Stimulated activated CD4-positive, alpha-beta T cell treated with anti-CD3 and anti-CD28 coated beads, Interleukin-15, amount 100 ng/mL, for 24 hours (primary cell): ENCODE results near the gene PCDHGB6.
A peak's percentile ranks its signal among the peaks of the same experiment; 100 is the strongest.
"Not testable (repeated sequence)": the region's sequence is repeated elsewhere in the genome, so short reads cannot be mapped to it uniquely, and the experiment has no call there.

Experiments used
- DNase-seq: peaks from one replicate; pipeline ENCODE4 v3.0.0-alpha.2; 2020

Gene PCDHGB6

GRCh38 chr5:141419074-141419880 lies 11.5 kb downstream of the PCDHGB6 start:
- DNase-seq = no peak

GRCh38 chr5:141420855-141421488 lies 13.2 kb downstream of the PCDHGB6 start, which contains the start of gene PCDHGA11:
PCDHGA11 (plus strand) TSS chr5:141421051; CDS start chr5:141421228, 177 bp downstream.
- DNase-seq = peak; percentile 69

- no peak for DNase-seq
These were observed 13.7 kb downstream of the PCDHGB6 start for GRCh38 chr5:141421489-141421855.

- DNase-seq = no peak
These were observed 15.0 kb downstream of the PCDHGB6 start for GRCh38 chr5:141422742-141423291.

DNA sequence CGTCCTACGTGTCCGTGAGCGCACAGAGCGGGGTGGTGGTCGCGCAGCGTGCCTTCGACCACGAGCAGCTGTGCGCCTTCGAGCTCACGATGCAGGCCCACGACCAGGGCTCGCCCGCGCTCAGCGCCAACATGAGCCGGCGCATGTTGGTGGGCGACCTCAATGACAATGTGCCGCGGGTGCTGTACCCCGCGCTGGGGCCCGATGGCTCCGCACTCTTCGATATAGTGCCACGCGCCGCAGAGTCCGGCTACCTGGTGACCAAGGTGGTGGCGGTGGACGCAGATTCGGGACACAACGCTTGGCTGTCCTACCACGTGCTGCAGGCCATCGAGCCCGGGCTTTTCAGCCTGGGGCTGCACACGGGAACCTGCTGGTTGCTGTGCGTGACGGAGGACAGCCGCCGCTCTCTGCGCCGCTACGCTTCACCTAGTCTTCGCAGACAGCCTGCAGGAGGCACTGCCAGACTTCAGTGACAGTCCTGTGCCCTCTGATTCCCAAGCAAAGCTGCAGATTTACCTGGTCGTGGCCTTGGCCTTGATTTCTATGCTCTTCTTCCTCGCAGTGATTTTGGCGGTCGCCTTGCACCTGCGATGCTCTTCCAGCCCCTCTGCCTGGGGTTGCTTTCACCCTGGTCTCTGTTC lies 20.1 kb downstream of the PCDHGB6 start:
- no peak for DNase-seq

DNA sequence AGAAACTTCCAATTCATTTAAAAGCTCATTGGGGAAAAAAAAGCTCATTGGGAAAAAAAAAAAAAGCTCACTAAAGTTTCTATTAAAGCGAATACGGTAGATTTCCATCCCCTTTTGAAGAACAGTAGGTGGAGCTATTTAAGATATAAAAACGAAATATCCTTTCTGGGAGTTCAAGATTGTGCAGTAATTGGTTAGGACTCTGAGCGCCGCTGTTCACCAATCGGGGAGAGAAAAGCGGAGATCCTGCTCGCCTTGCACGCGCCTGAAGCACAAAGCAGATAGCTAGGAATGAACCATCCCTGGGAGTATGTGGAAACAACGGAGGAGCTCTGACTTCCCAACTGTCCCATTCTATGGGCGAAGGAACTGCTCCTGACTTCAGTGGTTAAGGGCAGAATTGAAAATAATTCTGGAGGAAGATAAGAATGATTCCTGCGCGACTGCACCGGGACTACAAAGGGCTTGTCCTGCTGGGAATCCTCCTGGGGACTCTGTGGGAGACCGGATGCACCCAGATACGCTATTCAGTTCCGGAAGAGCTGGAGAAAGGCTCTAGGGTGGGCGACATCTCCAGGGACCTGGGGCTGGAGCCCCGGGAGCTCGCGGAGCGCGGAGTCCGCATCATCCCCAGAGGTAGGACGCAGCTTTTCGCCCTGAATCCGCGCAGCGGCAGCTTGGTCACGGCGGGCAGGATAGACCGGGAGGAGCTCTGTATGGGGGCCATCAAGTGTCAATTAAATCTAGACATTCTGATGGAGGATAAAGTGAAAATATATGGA lies 22.7 kb downstream of the PCDHGB6 start, which contains the start of gene PCDHGA12:
Gene PCDHGA12 (plus strand): TSS at position 176 of the 782 bp plus-strand sequence. CDS start 253 bp downstream, at position 429.
- DNase-seq = peak; percentile 50

GRCh38 chr5:141431286-141431685 lies 23.5 kb downstream of the PCDHGB6 start:
- no peak for DNase-seq

- DNase-seq = not testable (repeated sequence)
These were observed 24.5 kb downstream of the PCDHGB6 start for GRCh38 chr5:141432308-141432707.

DNA sequence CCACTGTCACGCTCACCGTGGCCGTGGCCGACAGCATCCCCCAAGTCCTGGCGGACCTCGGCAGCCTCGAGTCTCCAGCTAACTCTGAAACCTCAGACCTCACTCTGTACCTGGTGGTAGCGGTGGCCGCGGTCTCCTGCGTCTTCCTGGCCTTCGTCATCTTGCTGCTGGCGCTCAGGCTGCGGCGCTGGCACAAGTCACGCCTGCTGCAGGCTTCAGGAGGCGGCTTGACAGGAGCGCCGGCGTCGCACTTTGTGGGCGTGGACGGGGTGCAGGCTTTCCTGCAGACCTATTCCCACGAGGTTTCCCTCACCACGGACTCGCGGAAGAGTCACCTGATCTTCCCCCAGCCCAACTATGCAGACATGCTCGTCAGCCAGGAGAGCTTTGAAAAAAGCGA lies 24.9 kb downstream of the PCDHGB6 start:
- not testable (repeated sequence) for DNase-seq

DNA sequence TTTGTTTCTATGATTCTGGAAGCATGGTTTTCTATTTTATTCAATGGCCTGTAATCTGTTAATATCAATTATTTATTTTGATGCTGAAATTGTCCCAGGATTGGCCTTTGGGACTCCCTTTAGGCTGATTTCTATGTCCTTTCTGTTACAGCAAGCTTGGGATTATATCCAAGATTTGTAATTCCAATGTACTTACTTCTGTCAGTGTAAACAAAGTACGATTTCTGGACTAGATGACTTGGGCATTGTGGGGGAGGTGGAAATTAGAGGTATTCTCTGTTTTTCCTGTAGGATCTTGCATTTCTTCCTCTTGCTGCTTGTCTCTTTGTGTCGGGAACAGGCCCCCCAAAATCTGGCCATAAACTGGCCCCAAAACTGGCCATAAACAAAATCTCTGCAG lies 26.2 kb downstream of the PCDHGB6 start:
- DNase-seq = no peak

DNA sequence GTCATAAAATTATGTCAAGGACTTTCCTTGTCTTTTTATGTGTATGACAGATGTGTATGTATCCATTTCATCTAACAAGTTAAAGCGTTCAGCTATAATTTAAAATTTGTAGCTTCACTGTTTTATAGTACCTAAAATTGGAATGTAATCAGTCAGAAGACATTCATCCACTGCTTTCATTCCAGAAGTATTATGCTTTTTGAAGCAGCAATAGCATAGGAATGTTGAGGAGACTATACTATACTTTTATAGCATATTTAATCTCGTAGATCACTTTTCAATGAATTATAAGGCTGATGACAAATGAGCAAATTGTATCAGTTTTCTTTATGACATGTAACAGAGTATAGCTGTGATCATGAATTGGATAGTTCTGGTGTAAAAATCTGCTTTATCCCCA lies 29.4 kb downstream of the PCDHGB6 start:
- no peak for DNase-seq

- no peak for DNase-seq
These were observed 31.8 kb downstream of the PCDHGB6 start for GRCh38 chr5:141439411-141440141.

- DNase-seq = no peak
These were observed 32.5 kb downstream of the PCDHGB6 start for GRCh38 chr5:141440341-141440740.

- no peak for DNase-seq
These were observed 33.9 kb downstream of the PCDHGB6 start for GRCh38 chr5:141441571-141442170.
